ENCODE data around the gene TPSAB1.
"Not testable (repeated sequence)": the region's sequence is repeated elsewhere in the genome, so short reads cannot be mapped to it uniquely, and the experiment has no call there.

GRCh38 chr16:1243907-1244850 is 3.7 kb downstream of the TPSAB1 start:
- TF ChIP-seq POLR2A, CTCF, POLR2AphosphoS5, EP300 (IDR thresholded peaks at IDR 0.05): not testable (repeated sequence)
